ENCODE results near the gene CLEC18C. TPM values are rescaled to one million over a fixed set of nuclear protein-coding genes. Genes with fewer than 3 reads are reported as not detected.
"Not testable (repeated sequence)": the region's sequence is repeated elsewhere in the genome, so short reads cannot be mapped to it uniquely, and the experiment has no call there.

Gene CLEC18C
- polyA plus RNA-seq, 3 donors, result 0.65 TPM; not detected in 2

DNA sequence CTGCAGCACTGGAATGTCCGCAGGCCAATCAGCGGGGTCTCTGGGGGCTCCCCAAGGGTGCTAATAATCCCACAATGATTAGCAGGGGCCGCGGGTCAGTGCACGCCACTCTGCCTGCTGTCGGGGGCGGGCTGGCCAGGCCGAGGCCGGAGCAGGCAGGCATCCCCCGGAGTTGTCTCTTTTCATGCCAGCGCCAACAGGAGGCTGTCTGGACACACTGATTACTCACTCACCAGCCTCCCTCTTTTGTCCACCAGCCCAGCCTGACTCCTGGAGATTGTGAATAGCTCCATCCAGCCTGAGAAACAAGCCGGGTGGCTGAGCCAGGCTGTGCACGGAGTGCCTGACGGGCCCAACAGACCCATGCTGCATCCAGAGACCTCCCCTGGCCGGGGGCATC lies 329 bp downstream of the CLEC18C start:
- H3K27me3 Mint-ChIP-seq (ENCODE audit: low read depth in 3 of 3); H3K9me3 Mint-ChIP-seq; H3K27me3 ChIP-seq (ENCODE audit: control insufficient read depth in 2 of 2, insufficient read depth in 2 of 2, low read length in 2 of 2); H4K20me1 ChIP-seq (ENCODE audit: insufficient read depth, low read length); H3K79me2 ChIP-seq (ENCODE audit: insufficient read depth, low read length); H3K27ac ChIP-seq (ENCODE audit: low read depth in 1 of 2, low read length in 2 of 2); H2AFZ ChIP-seq (ENCODE audit: insufficient read depth, low read depth, low read length, poor library complexity, severe bottlenecking); H3K4me1 ChIP-seq (ENCODE audit: control insufficient read depth in 1 of 2, insufficient read depth in 2 of 2, low read length in 2 of 2); H3K36me3 Mint-ChIP-seq; H3K9me3 ChIP-seq (replicated peaks in 1 of 2; ENCODE audit: control insufficient read depth in 1 of 2, insufficient read depth in 1 of 2, low read length in 2 of 2); H3K36me3 ChIP-seq (replicated peaks in 1 of 2; ENCODE audit: control insufficient read depth in 1 of 2, insufficient read depth in 2 of 2, low read length in 2 of 2); DNase-seq; H3K27ac Mint-ChIP-seq; H3K9ac ChIP-seq (ENCODE audit: insufficient read depth, low read length, poor library complexity, severe bottlenecking); intact Hi-C loops (cut with micrococcal nuclease); H3K4me3 ChIP-seq (replicated peaks in 1 of 3; ENCODE audit: low read depth in 2 of 3, low read length in 3 of 3); H3K4me1 Mint-ChIP-seq; H3K4me3 Mint-ChIP-seq; H3K4me2 ChIP-seq (replicated peaks; ENCODE audit: extremely low read depth, low read length, poor library complexity, severe bottlenecking): not testable (repeated sequence)
- WGBS (ENCODE audit: insufficient coverage), result no CpG with 5 or more reads among the region's 15 CpGs

GRCh38 chr16:70174387-70174932 lies 873 bp downstream of the CLEC18C start:
- H4K20me1 ChIP-seq (ENCODE audit: insufficient read depth, low read length); DNase-seq; H3K27ac ChIP-seq (ENCODE audit: low read depth in 1 of 2, low read length in 2 of 2); H3K36me3 ChIP-seq (replicated peaks in 1 of 2; ENCODE audit: control insufficient read depth in 1 of 2, insufficient read depth in 2 of 2, low read length in 2 of 2); intact Hi-C loops (cut with micrococcal nuclease); H3K4me3 ChIP-seq (replicated peaks in 1 of 3; ENCODE audit: low read depth in 2 of 3, low read length in 3 of 3); H3K4me2 ChIP-seq (replicated peaks; ENCODE audit: extremely low read depth, low read length, poor library complexity, severe bottlenecking); H3K9ac ChIP-seq (ENCODE audit: insufficient read depth, low read length, poor library complexity, severe bottlenecking); H3K27me3 Mint-ChIP-seq (ENCODE audit: low read depth in 3 of 3); H3K4me3 Mint-ChIP-seq; H3K27me3 ChIP-seq (ENCODE audit: control insufficient read depth in 2 of 2, insufficient read depth in 2 of 2, low read length in 2 of 2); H3K9me3 Mint-ChIP-seq; H3K4me1 ChIP-seq (ENCODE audit: control insufficient read depth in 1 of 2, insufficient read depth in 2 of 2, low read length in 2 of 2); H3K9me3 ChIP-seq (replicated peaks in 1 of 2; ENCODE audit: control insufficient read depth in 1 of 2, insufficient read depth in 1 of 2, low read length in 2 of 2); H3K4me1 Mint-ChIP-seq; H3K36me3 Mint-ChIP-seq; H3K27ac Mint-ChIP-seq; H3K79me2 ChIP-seq (ENCODE audit: insufficient read depth, low read length); H2AFZ ChIP-seq (ENCODE audit: insufficient read depth, low read depth, low read length, poor library complexity, severe bottlenecking): not testable (repeated sequence)
- no CpG with 5 or more reads among the region's 21 CpGs for WGBS (ENCODE audit: insufficient coverage)

DNA sequence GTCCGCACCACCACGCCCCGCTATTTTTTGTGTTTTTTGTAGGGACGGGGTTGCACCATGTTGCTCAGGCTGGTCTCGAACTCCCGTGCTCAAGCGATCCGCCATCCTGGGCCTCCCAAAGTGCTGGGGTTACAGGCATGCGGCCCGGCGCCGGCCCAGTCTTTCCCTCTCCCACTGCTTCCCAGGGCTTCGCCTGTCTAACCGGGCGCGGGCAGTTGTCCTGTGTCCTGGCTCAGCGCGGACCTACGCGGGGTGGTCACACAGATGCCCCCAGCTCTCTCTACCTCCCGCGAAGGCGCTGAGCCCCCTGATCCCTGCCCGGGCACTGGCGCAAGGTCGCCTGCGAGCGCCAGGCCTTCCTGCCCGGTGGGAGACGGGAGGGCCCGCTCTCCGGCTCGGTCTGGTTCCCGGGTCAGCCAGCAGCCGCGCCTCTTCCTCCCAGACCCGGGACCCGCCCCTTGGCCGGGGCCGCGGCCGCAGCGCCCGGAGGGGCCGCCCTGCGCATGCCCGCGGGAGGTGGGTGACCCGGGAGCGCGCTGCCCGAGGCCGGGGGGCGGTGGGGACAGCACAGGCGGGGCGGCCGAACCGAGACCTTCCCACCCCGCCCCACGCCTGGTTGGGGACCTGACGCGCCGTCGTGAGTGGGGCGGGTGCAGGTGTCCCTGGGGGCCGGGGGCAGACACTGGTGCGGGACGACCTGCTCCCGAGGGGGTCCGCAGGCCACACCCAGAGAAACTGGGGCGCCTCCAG lies 14.4 kb downstream of the CLEC18C start:
- H3K4me1 Mint-ChIP-seq; H3K27ac Mint-ChIP-seq; H3K9me3 ChIP-seq (replicated peaks in 1 of 2; ENCODE audit: control insufficient read depth in 1 of 2, insufficient read depth in 1 of 2, low read length in 2 of 2); H3K27ac ChIP-seq (ENCODE audit: low read depth in 1 of 2, low read length in 2 of 2); H3K27me3 Mint-ChIP-seq (ENCODE audit: low read depth in 3 of 3); H3K36me3 Mint-ChIP-seq; intact Hi-C loops (cut with micrococcal nuclease); H4K20me1 ChIP-seq (ENCODE audit: insufficient read depth, low read length); H3K9me3 Mint-ChIP-seq; H3K9ac ChIP-seq (ENCODE audit: insufficient read depth, low read length, poor library complexity, severe bottlenecking); H3K4me1 ChIP-seq (ENCODE audit: control insufficient read depth in 1 of 2, insufficient read depth in 2 of 2, low read length in 2 of 2); DNase-seq; H3K27me3 ChIP-seq (ENCODE audit: control insufficient read depth in 2 of 2, insufficient read depth in 2 of 2, low read length in 2 of 2); H3K4me3 Mint-ChIP-seq; H3K36me3 ChIP-seq (replicated peaks in 1 of 2; ENCODE audit: control insufficient read depth in 1 of 2, insufficient read depth in 2 of 2, low read length in 2 of 2); H3K79me2 ChIP-seq (ENCODE audit: insufficient read depth, low read length); H3K4me2 ChIP-seq (replicated peaks; ENCODE audit: extremely low read depth, low read length, poor library complexity, severe bottlenecking): not testable (repeated sequence)
- peak overlapping the region in 2 of 3 experiments; percentile 25 to 31 for H3K4me3 ChIP-seq (replicated peaks in 1 of 3; ENCODE audit: low read depth in 2 of 3, low read length in 3 of 3)
- WGBS (ENCODE audit: insufficient coverage), result no CpG with 5 or more reads among the region's 71 CpGs
- H2AFZ ChIP-seq (ENCODE audit: insufficient read depth, low read depth, low read length, poor library complexity, severe bottlenecking), result peak overlapping the region; percentile 53

- H3K27me3 ChIP-seq (ENCODE audit: control insufficient read depth in 2 of 2, insufficient read depth in 2 of 2, low read length in 2 of 2); H3K4me1 Mint-ChIP-seq; DNase-seq; H3K4me1 ChIP-seq (ENCODE audit: control insufficient read depth in 1 of 2, insufficient read depth in 2 of 2, low read length in 2 of 2); H3K9me3 Mint-ChIP-seq; H3K4me2 ChIP-seq (replicated peaks; ENCODE audit: extremely low read depth, low read length, poor library complexity, severe bottlenecking); H3K27ac Mint-ChIP-seq; H3K9ac ChIP-seq (ENCODE audit: insufficient read depth, low read length, poor library complexity, severe bottlenecking); H3K79me2 ChIP-seq (ENCODE audit: insufficient read depth, low read length); H3K27me3 Mint-ChIP-seq (ENCODE audit: low read depth in 3 of 3); H3K36me3 Mint-ChIP-seq; H3K27ac ChIP-seq (ENCODE audit: low read depth in 1 of 2, low read length in 2 of 2); H3K36me3 ChIP-seq (replicated peaks in 1 of 2; ENCODE audit: control insufficient read depth in 1 of 2, insufficient read depth in 2 of 2, low read length in 2 of 2); H3K4me3 Mint-ChIP-seq; intact Hi-C loops (cut with micrococcal nuclease); H2AFZ ChIP-seq (ENCODE audit: insufficient read depth, low read depth, low read length, poor library complexity, severe bottlenecking); H3K9me3 ChIP-seq (replicated peaks in 1 of 2; ENCODE audit: control insufficient read depth in 1 of 2, insufficient read depth in 1 of 2, low read length in 2 of 2); H4K20me1 ChIP-seq (ENCODE audit: insufficient read depth, low read length): not testable (repeated sequence)
- peak overlapping the region in 1 of 3 experiments; percentile 29 for H3K4me3 ChIP-seq (replicated peaks in 1 of 3; ENCODE audit: low read depth in 2 of 3, low read length in 3 of 3)
- no CpG with 5 or more reads among the region's 22 CpGs for WGBS (ENCODE audit: insufficient coverage)
These were observed 15.0 kb downstream of the CLEC18C start for GRCh38 chr16:70188608-70188915.
